GM18499 (cell line): ENCODE results near the gene PRDM2.

Source experiments
- ATAC-seq: cut with Tn5 transposase; IDR thresholded peaks from one replicate; pipeline ENCODE4 v1.9.1; 2021; ENCODE audit warnings: moderate number of reproducible peaks; ENCODE audit not compliant: insufficient read depth, unreplicated experiment

The PRDM2 gene

DNA sequence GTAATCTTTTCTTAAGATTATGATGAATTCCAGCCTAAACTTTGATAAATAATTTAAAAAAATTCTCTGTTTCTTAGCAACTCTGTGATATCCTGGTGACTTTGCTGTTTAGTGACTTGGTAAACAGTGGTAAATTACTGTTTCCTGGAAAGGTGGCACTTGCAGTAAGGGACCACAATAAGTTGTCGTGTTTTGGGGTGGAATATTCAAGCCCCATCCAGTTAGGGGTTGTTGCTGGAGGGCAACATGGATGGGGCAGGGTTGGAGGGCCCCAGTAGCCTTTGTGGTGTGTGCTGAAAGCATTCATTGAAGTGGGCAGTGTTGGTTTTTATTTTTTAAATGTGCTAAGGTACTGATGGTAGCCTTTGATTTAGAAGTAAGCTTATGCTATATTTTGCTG, 30.3 kb downstream of the PRDM2 start:
- no peak for ATAC-seq

DNA sequence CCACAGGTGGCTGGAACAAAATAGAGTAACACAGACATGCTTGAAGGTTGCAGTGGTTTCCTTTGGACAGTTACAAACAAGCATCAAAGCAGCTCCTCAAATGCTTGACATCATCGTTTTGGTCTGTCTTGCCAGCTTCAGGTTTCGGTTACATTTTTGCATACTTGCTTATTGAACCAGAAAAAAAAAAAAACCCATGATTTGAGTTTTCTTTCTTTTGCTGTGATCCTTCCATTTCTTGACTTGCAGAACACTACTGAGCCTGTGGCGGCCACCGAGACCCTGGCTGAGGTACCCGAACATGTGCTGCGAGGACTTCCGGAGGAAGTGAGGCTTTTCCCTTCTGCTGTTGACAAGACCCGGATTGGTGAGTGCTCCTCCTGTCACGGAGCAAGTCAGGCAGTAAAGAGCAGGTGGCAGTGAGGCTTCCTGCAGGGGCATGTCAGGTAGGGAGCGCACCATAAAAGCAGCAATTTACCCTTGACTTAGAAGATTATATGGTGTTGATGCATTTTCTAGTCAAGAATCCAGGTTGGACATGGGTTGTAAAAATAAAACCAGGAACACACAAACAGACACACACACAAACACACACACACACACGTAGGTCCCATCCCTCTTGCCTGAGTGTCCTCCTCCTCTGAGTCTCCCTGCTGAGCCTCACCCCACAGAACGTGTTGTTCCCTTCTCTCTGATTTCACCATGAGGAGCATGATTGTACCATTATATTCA, 30.9 kb downstream of the PRDM2 start:
- ATAC-seq: peak; percentile 80

- ATAC-seq: no peak
These were observed 31.9 kb downstream of the PRDM2 start for GRCh38 chr1:13731897-13732296.

GRCh38 chr1:13732971-13733667, 33.1 kb downstream of the PRDM2 start:
- ATAC-seq: no peak

GRCh38 chr1:13733711-13734110, 33.7 kb downstream of the PRDM2 start:
- ATAC-seq: no peak

GRCh38 chr1:13735168-13735930, 35.4 kb downstream of the PRDM2 start:
- ATAC-seq: no peak

- ATAC-seq: no peak
These were observed 37.4 kb downstream of the PRDM2 start for GRCh38 chr1:13737398-13737797.

GRCh38 chr1:13746342-13746741, 46.4 kb downstream of the PRDM2 start:
- ATAC-seq: no peak

GRCh38 chr1:13748610-13749505, 48.9 kb downstream of the PRDM2 start:
- ATAC-seq: peak; percentile 44

GRCh38 chr1:13749543-13750341, 49.8 kb downstream of the PRDM2 start:
- ATAC-seq: no peak

- ATAC-seq: no peak
These were observed 51.5 kb downstream of the PRDM2 start for GRCh38 chr1:13751458-13751871.

- ATAC-seq: no peak
These were observed 52.0 kb downstream of the PRDM2 start for GRCh38 chr1:13751985-13752384.

GRCh38 chr1:13752852-13753251, 52.9 kb downstream of the PRDM2 start:
- no peak for ATAC-seq

- no peak for ATAC-seq
These were observed 53.8 kb downstream of the PRDM2 start for GRCh38 chr1:13753636-13754402.

DNA sequence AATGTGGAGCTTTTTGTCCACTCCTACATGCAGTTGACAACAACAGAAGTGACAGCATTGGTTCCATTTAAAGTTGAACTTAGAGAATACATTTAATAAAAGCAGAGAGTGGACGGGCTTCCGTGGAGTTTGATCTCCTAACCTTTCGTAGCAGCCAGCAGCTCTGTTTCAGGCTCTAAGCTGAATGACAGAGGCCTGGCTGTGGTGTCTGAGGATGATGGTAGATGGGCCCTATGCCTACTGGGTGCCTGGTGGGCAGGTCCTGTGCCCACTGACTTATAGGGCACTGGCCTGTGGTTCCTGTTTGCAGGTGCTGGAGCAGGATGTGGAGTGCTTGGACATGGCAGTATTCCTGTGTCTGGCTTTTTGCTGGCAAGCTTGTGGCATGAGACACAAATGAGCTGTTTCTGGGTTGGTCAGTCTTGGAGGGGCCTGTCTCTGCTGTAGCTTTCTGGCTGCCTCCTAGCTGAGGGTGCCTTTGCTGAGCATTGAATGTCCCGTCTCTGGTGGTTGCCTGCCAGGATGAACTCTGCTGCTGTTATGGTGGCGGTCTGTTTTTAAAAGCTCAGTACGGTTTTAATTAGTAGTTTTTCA, 54.6 kb downstream of the PRDM2 start:
- ATAC-seq: no peak

GRCh38 chr1:13756557-13757315, 56.7 kb downstream of the PRDM2 start:
- ATAC-seq: no peak

GRCh38 chr1:13757693-13758092, 57.7 kb downstream of the PRDM2 start:
- ATAC-seq: no peak

DNA sequence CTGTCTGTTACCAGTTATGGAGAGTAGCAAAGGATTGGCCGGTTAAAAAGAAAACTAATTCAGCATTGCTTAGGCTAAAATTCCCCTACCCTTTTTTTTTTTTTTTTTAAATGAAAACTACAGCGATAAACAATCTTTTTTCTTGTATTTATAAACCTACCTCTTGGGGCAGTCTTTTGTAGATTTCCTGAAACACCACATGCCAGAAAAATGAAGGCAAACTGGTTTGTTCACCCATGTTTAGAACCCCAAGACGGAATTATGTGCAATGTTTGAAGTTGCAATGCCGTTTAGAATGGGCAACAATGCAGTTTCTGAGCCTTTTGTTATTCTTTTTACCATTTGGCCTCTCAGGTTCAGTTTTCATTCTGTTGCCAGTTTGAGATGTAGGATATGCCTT, 59.1 kb downstream of the PRDM2 start:
- no peak for ATAC-seq
